Measurements from ENCODE around the gene MRPS27. TPM values are rescaled to one million over a fixed set of nuclear protein-coding genes. Genes with fewer than 3 reads are reported as not detected.

Gene MRPS27
- total RNA-seq, 1 donor: 83.6 TPM

DNA sequence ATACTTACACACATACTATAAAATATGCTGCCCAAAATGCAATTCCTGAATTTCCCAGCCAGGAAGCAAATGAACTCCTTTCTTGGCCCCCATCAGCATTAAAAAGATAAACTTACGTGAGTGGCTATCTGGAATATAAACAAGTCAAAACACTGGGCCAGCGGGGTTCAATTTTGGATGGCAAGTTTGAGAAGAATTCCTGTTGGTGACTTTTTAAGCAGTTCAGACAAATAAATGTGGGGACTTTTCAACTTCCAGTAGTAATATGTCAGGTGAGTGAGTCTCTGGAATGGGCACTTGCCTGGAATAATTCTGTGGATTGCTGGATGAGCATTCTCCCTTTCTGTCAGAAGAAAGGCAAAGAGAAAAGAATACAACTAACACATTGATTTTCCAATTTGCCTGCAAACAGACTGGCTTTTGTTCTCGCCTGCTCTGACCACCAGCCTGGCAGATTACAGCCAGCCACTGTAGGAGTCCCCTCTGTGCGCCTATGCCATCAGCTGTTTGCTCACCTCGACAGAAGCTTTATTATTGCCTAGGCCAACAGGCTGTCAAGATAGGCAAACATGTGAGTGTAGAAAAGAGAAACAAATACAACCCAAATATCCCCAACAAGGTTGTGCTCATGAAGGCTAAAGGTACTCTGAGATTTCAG, 78.6 kb downstream of the MRPS27 start:
- no peak overlapping the region for H3K4me3 ChIP-seq (ENCODE audit: low read depth, low read length)
- no peak for DNase-seq (ENCODE audit: low read depth)
- TF ChIP-seq, protein P1, sequence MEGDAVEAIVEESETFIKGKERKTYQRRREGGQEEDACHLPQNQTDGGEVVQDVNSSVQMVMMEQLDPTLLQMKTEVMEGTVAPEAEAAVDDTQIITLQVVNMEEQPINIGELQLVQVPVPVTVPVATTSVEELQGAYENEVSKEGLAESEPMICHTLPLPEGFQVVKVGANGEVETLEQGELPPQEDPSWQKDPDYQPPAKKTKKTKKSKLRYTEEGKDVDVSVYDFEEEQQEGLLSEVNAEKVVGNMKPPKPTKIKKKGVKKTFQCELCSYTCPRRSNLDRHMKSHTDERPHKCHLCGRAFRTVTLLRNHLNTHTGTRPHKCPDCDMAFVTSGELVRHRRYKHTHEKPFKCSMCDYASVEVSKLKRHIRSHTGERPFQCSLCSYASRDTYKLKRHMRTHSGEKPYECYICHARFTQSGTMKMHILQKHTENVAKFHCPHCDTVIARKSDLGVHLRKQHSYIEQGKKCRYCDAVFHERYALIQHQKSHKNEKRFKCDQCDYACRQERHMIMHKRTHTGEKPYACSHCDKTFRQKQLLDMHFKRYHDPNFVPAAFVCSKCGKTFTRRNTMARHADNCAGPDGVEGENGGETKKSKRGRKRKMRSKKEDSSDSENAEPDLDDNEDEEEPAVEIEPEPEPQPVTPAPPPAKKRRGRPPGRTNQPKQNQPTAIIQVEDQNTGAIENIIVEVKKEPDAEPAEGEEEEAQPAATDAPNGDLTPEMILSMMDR (IDR thresholded peaks at IDR 0.05; ENCODE audit: insufficient read depth, low read length): no peak

DNA sequence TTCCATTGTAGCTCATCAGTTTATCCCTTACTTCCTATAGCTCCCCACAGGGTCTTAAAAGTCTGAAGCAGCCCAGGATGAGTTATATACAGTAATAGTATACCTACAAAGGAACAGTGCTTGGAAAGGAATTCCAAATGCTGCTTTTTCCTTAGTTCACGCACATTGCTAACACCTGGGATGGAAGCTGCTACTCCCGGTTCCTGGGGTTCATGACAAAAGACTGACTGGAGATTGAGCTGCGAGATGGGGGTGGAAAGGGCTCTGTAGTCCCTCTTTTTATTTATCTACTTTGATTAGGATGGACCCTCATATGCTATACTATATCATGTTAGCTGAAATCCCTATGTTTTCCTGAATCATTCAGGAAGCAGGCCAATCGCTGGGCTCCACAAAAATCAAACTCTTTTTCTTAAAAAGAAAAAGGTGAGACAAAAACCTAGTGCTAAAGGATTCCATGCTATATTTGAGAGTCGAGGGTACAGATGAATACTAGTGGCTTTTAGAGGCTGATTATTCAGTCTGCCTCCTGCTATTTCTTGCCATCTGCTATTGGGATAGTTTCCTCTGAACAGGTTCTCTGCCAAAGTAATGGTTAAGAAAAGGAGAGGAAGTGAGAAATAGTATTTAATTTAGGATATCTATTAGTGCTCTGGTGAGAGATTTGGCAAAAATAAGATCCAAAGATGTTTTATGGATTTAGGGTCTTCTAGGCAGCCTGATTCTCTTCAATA, 81.2 kb downstream of the MRPS27 start:
- TF ChIP-seq, protein P1 (IDR thresholded peaks at IDR 0.05; ENCODE audit: insufficient read depth, low read length): no peak
- H3K4me3 ChIP-seq (ENCODE audit: low read depth, low read length): no peak overlapping the region
- DNase-seq (ENCODE audit: low read depth): no peak

DNA sequence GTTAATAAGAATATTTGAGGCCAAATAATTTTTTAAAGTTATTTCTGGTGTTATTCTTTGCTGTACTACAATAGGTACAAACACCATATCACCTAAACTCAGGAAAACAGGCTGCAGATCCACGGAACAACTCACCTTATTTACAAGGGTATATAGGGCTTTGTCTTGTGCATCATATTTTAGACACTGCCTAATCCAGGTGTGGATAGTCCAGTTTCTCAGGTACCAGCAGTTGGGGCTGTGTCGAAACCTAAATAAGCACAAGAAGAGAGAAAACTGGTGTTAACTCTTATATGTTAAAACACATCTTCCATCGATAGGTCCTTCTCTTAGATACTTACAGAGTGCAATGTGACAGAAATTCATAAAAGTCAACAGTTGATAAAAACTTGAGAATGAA, 82.2 kb downstream of the MRPS27 start:
- DNase-seq (ENCODE audit: low read depth): no peak
- no peak overlapping the region for H3K4me3 ChIP-seq (ENCODE audit: low read depth, low read length)
- TF ChIP-seq, protein P1 (IDR thresholded peaks at IDR 0.05; ENCODE audit: insufficient read depth, low read length): no peak

DNA sequence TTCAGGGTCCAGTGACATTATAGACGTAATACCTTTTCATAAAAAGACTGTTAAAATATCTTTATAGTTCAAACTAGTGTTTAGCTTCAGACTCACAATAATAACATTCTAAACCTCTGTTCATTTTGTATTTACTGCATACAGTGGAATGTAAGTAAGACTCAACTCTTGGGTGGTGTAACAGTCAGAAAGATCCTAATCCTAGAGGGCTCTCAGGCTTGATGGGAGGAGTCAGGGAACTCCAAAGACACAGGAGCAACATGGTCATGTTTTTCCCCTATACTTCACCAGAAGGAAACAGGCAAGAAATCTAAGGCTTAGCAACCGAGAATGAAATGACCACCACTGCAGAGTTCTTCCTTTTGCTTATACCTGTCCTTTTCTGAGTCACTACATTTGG, 82.6 kb downstream of the MRPS27 start:
- TF ChIP-seq, protein P1 (IDR thresholded peaks at IDR 0.05; ENCODE audit: insufficient read depth, low read length): no peak
- no peak overlapping the region for H3K4me3 ChIP-seq (ENCODE audit: low read depth, low read length)
- DNase-seq (ENCODE audit: low read depth): peak; percentile 33

DNA sequence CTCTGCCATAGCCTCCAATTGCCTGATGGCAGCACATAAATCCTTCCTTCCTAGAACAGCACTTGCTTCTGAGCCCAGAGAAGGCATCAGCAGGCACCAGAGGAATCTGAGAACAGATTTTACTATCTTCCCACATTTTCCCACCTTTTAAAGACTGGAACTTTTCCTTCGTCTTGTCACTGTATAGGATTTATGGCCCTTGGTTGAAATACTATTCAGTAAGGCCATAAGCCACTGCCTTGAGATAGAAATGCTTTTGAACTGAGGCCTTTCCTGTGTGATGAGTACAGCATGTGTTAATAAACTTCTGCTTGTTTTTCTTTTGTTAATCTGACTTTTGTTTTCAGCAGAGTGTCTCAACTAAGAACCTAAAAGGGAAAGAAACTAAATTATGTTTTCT, 84.3 kb downstream of the MRPS27 start:
- no peak overlapping the region for H3K4me3 ChIP-seq (ENCODE audit: low read depth, low read length)
- TF ChIP-seq, protein P1 (IDR thresholded peaks at IDR 0.05; ENCODE audit: insufficient read depth, low read length): no peak
- DNase-seq (ENCODE audit: low read depth): no peak

DNA sequence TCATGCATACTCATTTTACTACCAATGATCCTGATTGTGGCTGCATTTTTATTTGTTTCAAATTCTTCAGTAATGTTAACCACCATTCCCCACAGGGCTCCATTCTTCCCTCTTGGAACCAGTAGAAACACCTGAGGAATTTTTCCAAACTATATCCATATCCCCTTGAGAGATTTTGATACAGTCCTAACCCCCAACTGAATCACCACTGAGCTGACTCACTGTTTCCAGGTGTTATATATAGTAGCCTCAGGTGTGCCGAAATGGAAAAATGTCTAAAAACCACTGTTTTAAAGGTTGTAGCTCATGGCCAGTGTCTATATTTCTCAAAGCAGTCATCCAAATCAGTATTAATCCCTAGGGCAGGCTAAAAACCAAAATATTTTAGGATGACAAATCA, 85.2 kb downstream of the MRPS27 start:
- TF ChIP-seq, protein P1 (IDR thresholded peaks at IDR 0.05; ENCODE audit: insufficient read depth, low read length): no peak
- no peak for DNase-seq (ENCODE audit: low read depth)
- H3K4me3 ChIP-seq (ENCODE audit: low read depth, low read length): no peak overlapping the region

Data from fibroblast of the aortic adventitia (primary cell).